Fibroblast of skin of right biceps (primary cell): ENCODE results near the gene KRT80.
A peak's percentile ranks its signal among the peaks of the same experiment; 100 is the strongest.
"Not testable (repeated sequence)": the region's sequence is repeated elsewhere in the genome, so short reads cannot be mapped to it uniquely, and the experiment has no call there.

Experiments used
- DNase-seq: peaks from one replicate; pipeline ENCODE4 v3.0.0-alpha.2; 2013

The KRT80 gene

DNA sequence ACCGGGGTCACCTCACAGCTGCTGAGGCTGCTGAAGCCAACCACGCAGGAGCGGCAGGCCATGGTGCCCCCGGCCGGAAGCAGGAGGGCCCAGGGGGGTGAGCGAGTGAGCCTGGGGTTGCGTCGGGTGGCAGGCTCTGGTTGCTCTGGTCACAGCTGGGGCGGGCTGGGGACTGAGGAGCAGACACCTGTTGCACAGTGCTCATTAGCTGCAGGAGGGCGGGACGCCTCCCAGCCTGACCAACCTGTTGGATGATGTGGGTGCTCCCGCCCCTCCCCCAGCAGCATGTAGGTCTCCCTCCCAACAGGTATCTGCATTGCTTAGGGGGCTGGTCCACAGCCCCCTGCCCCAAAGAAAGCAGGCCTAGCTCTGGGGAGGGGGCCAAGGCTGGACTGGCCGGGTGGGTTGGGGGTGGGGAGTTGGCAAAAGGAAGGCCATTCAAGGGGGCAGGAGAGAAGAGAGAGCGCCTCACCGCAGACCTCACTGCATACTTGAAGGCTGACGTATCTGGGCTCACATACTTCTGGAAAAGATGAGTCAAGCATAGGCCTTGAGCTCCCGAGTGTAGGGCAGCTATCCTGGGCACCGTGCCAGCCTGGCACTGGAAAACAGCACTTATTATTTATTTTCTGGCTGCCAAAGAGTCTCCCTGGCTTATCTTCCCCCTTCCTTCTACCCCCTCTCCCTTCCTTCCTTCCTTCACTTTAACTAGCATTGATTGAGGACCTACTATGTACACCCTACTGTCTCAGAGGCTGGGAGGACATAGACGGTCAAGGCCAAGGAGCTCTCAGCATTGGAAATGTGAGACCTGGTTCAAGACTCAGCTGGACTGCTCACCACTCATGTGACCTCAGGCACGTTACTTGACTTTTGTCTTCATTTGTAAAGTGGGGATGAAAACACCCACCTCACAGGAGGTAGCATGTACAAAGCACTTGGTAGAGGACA lies at the start of gene KRT80:
Gene KRT80, minus strand, starts transcription at position 174 of the 951 bp plus-strand sequence. Its CDS starts 112 bp downstream, at position 62.
- peak; percentile 99 for DNase-seq

- no peak for DNase-seq
Measured at GRCh38 chr12:52241205-52241842, 49.5 kb upstream of the KRT80 start.

GRCh38 chr12:52240247-52240646 lies 48.4 kb upstream of the KRT80 start:
- not testable (repeated sequence) for DNase-seq

- no peak for DNase-seq
Measured at GRCh38 chr12:52239767-52240166, 48.0 kb upstream of the KRT80 start.

DNA sequence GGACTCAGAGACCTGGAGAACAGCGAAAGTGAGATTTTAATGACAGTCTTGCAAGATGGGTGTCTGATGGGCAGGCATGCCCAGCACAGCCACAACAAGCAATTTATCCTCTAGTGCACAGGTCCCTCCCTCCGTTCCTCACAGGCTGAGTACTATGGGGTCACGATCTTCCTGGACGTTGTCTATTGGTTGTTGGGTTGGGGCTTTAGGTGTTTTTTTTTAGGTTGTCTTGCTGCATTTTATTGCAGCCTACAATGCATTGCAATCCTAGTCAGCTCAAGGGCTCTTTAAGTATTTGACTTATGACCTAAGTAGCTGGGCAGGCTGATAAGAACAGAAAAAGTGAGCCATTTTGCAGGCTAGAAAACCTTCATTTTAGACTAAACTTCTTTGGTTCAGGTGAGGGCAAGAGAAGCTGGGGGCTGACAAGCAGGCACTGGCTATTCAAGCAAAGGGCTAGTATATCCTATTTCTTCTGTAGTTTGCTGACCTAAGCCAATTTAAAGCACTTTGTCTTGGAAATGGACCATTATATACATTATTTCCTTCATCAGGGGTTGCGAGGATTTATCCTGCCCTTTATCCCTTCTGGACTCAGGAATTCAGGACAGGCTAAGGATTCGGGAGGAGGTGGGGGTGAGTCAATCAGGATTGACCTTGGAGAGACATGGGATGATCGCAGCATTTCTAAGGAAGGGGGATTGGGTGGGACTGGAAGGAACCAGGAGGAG lies 47.3 kb upstream of the KRT80 start:
- no peak for DNase-seq

DNA sequence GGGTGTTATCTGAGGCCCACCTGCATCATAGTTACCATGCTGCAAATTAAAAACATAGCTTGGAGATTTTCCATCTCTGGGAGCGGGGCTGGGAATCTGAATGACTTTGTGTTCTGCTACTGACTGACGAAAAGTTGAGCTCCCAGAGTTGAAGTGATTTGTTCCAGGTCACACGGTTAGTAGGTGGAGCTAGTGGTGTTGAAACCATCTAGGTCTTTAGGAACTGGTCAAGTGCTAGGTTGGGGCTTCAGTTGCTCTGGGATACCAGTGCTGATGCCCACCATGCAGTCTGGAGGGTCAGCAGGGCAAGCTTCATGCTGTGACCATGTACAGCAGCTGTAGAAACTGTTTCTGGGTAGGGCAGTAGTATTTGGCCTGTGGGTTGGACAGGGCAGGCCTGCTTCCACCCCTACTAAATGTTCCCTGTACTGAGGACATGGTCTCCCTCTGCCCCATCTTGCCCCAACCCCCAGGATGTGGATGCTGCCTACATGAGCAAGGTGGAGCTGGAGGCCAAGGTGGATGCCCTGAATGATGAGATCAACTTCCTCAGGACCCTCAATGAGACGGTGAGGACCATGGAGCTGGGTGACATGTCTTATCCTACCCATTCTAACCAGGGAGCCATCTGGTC lies 46.5 kb upstream of the KRT80 start:
- no peak for DNase-seq

DNA sequence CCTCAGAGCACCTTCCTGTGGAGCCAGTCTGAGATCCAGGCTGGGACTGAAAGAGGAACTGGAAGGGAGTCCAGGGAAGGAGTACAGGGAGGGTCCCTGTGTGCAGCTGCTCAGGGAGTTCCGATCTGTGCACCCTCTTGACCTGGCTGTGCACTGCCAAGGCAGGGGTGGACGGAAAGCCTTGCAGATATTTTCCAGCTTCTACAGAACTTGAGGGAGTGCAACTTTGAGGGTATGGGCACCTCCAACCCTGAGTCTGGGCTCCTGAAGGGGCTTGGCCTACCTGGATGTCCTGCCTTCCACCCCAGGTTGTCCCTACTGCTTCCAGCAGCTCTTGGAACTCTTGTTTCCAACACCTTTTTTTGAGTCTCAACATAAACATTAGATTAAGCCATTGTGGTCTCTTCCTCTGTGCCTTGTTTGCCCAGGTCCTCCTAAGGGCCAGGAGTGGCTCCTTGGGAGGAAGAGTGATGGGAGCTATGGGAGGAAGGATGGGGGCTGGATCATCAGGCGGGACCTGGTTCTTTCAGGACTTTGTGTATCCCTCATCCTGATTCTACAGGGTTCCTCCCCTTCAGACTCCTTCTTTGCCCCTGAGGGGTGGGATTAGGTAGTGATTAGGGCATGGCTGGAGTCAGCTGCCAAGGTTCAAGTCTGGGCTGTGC lies 44.7 kb upstream of the KRT80 start:
- no peak for DNase-seq

GRCh38 chr12:52235822-52236361 lies 44.1 kb upstream of the KRT80 start:
- no peak for DNase-seq

DNA sequence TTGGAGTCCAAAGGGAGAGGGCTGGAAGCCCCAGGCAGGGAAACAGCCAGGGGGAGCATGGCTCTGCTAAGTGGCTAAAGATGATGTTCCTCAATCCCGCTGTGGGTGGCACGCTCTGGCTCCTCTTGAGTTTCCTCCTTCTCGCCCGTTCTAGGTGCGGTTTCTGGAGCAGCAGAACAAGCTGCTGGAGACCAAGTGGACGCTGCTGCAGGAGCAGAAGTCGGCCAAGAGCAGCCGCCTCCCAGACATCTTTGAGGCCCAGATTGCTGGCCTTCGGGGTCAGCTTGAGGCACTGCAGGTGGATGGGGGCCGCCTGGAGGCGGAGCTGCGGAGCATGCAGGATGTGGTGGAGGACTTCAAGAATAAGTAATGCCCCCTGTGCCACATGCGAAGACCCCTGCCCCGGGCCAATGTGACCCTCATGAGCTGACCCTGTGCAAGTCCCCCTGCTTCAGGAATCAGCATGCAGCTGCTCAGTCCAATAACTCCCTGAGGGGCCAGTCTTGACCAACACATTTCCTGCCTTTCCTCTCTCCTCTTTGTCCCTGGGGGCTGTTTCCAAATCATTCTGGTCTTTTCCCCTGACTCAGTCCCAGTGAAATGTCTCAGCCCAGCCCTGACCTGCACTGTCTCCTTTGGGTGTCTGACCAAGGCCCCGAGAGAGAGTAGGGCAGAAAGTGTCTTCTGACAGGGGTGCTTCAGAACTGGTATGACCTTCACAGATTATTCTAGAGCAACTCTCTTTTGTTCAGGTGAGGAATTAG lies 43.4 kb upstream of the KRT80 start:
- DNase-seq = no peak

GRCh38 chr12:52234223-52234810 lies 42.5 kb upstream of the KRT80 start:
- no peak for DNase-seq

GRCh38 chr12:52233462-52234207 lies 41.8 kb upstream of the KRT80 start:
- no peak for DNase-seq

- peak; percentile 63 for DNase-seq
Measured at GRCh38 chr12:52232674-52233461, 41.1 kb upstream of the KRT80 start, which contains the start of gene KRT7. Gene KRT7, plus strand, starts transcription at chr12:52233243. Its CDS starts 54 bp downstream, at chr12:52233297.

- DNase-seq = no peak
Measured at GRCh38 chr12:52232203-52232673, 40.4 kb upstream of the KRT80 start.

- no peak for DNase-seq
Measured at GRCh38 chr12:52231305-52232202, 39.7 kb upstream of the KRT80 start.

DNA sequence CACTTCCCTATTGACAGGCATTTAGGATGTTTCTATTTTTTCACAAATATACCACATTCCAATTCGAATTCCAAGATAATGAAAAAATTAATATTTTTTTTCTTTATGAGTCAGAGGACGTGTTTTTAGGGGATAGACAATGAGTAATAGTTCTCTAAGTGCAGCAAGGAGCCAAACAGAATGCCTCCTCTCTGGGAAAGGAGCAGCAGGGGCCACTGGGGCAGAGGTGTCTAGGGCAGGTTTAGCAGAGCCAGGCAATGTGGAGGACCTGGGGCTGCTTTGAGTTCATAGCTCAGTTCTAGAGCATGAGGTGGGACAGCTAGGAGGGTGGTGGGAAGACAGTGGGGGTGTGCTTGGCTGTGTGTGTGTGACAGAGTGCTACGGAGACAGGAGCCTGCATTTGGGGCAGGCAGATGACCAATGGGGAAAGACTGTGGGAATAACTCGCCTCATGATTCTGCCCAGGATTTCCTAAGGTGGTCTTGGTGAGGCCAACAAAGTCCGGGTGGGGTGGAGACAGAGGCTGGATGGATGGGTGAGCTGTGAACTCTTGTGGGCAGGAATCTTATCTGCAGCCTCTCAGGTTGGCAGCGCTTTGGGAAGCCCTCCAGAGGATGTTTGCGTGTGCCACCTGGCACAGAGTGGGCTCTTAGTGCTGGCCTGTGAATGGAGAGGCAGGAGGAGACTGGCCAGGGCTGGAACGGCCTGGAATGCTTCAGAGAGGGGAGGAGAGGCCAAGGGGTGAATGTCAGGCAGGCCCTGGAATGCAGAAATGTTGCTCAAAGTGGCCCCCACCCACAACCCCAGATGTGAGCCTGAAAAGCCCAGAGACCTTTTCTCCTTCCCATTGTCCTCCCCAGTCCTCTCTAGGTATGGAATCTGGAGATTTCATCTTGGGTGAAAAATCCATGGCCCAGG lies 38.8 kb upstream of the KRT80 start:
- DNase-seq = peak; percentile 95

DNA sequence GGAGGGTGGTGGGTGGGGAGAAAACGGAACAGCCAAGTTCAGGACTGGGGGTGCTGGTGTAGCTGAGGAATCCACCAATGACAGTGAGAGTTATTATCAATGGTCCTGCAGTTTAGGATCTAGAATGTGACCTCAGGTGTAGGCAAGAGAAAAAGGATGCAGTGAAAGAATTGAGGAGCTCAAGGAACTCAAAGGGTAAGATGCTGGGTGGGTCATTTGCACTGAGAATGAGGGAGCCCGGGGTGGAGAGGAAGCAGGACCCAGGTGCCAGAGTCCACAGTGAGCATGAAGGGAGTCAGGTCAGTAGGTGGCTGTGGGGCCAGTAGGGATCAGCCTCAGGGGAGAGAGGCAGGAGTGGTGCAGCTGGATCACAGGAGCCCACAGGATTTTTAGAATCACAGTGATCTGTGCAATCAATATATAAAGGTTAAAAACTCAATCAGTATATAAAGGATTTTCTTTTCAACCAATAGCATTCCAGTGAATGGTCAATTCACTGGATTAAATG lies 38.1 kb upstream of the KRT80 start:
- no peak for DNase-seq
